Amniotic stem cell (primary cell): ENCODE results near the gene EML3.

ENCODE experiments used
- DNase-seq: peaks from one replicate; lab custom pipeline; 2025; lab: John Stamatoyannopoulos, UW

Gene EML3

GRCh38 chr11:62552485-62553079 lies 60.0 kb downstream of the EML3 start:
- no peak for DNase-seq
